Mesenchymal stem cell (in vitro differentiated cells and primary cell): ENCODE measurements around the gene ARL15.

Source experiments
- DNase-seq: peaks from one replicate; pipeline ENCODE4 v3.0.0-alpha.2; 2013
- H2AFZ ChIP-seq: one replicate; pipeline ENCODE4 v1.6.1; 2013; ENCODE audit warnings: low read depth, mild to moderate bottlenecking, control low read depth, inconsistent platforms, low read length, moderate library complexity
- H2AK5ac ChIP-seq: 2 replicates; pipeline ENCODE4 v1.6.1; 2013; ENCODE audit warnings: low read length, moderate library complexity, mild to moderate bottlenecking, inconsistent platforms; ENCODE audit not compliant: severe bottlenecking
- H2BK120ac ChIP-seq: one replicate; pipeline ENCODE4 v1.6.1; 2013; ENCODE audit warnings: low read depth, mild to moderate bottlenecking, inconsistent platforms, low read length, moderate library complexity
- H2BK12ac ChIP-seq, 2 experiments: one replicate each; pipeline ENCODE4 v1.6.1; 2013; ENCODE audit warnings: inconsistent platforms in 2 of 2, low read length in 2 of 2, mild to moderate bottlenecking in 2 of 2, moderate library complexity in 2 of 2, control low read depth in 1 of 2
- H2BK15ac ChIP-seq: one replicate; pipeline ENCODE4 v1.6.1; 2013; ENCODE audit warnings: mild to moderate bottlenecking, low read depth, inconsistent platforms; ENCODE audit not compliant: poor library complexity, severe bottlenecking
- H2BK5ac ChIP-seq: 2 replicates; pipeline ENCODE4 v1.6.1; 2013; ENCODE audit warnings: low read depth, mild to moderate bottlenecking, low read length, control low read depth, inconsistent platforms; ENCODE audit not compliant: poor library complexity, severe bottlenecking
- H3K14ac ChIP-seq, 2 experiments: one replicate each; pipeline ENCODE4 v1.6.1; 2013; ENCODE audit warnings: inconsistent platforms in 2 of 2, low read length in 2 of 2, control low read depth in 1 of 2, mild to moderate bottlenecking in 1 of 2, moderate library complexity in 1 of 2
- H3K18ac ChIP-seq, 2 experiments: one replicate each; pipeline ENCODE4 v1.6.1; 2013; ENCODE audit warnings: inconsistent platforms in 2 of 2, low read length in 2 of 2, control low read depth in 1 of 2, low read depth in 1 of 2, mild to moderate bottlenecking in 1 of 2
- H3K23ac ChIP-seq, 2 experiments: one replicate each; pipeline ENCODE4 v1.6.1; 2013; ENCODE audit warnings: inconsistent platforms in 2 of 2, low read length in 2 of 2, mild to moderate bottlenecking in 2 of 2, moderate library complexity in 2 of 2, control low read depth in 1 of 2
- H3K27ac ChIP-seq: 2 replicates; pipeline ENCODE4 v1.5.1; 2013; ENCODE audit warnings: mild to moderate bottlenecking, moderate library complexity, low read length, control low read depth, inconsistent platforms; ENCODE audit not compliant: poor library complexity, severe bottlenecking
- H3K27me3 ChIP-seq, 2 experiments: 2 replicates each; pipeline versions ENCODE4 v1.6.1 to v1.7.0; 2013; ENCODE audit warnings: low read length in 2 of 2, mild to moderate bottlenecking in 2 of 2, moderate library complexity in 2 of 2, control low read depth in 1 of 2, inconsistent platforms in 1 of 2; ENCODE audit not compliant: control insufficient read depth in 1 of 2, insufficient read depth in 1 of 2
- H3K36me3 ChIP-seq, 2 experiments: 2 replicates each; pipeline versions ENCODE4 v1.6.1 to v1.7.0; 2013; ENCODE audit warnings: low read length in 2 of 2, control low read depth in 1 of 2, inconsistent platforms in 1 of 2, low read depth in 1 of 2, mild to moderate bottlenecking in 1 of 2; ENCODE audit not compliant: insufficient read depth in 2 of 2, control insufficient read depth in 1 of 2
- H3K4ac ChIP-seq, 2 experiments: one replicate each; pipeline ENCODE4 v1.6.1; 2013; ENCODE audit warnings: inconsistent platforms in 2 of 2, low read length in 2 of 2, mild to moderate bottlenecking in 2 of 2, moderate library complexity in 2 of 2, control low read depth in 1 of 2, low read depth in 1 of 2
- H3K4me1 ChIP-seq: 2 replicates; pipeline ENCODE4 v1.6.1; 2013; ENCODE audit warnings: low read depth, low read length, control low read depth; ENCODE audit not compliant: control insufficient read depth, insufficient read depth
- H3K4me2 ChIP-seq: 2 replicates; pipeline ENCODE4 v1.6.1; 2013; ENCODE audit warnings: low read length, mild to moderate bottlenecking, inconsistent platforms; ENCODE audit not compliant: poor library complexity, severe bottlenecking
- H3K4me3 ChIP-seq, 2 experiments: 2 replicates each; pipeline versions ENCODE4 v1.5.1 to v1.7.0; 2013; ENCODE audit warnings: low read length in 2 of 2, mild to moderate bottlenecking in 2 of 2, control low read depth in 1 of 2, low read depth in 1 of 2; ENCODE audit not compliant: insufficient read depth in 1 of 2
- H3K79me1 ChIP-seq: replicated peaks from 2 replicates; pipeline ENCODE4 v1.6.1; 2013; ENCODE audit warnings: mild to moderate bottlenecking, control low read depth, low read length, inconsistent platforms; ENCODE audit not compliant: poor library complexity, severe bottlenecking
- H3K9ac ChIP-seq: 2 replicates; pipeline ENCODE4 v1.7.0; 2013; ENCODE audit warnings: mild to moderate bottlenecking, low read length, moderate library complexity
- H3K9me3 ChIP-seq: 2 replicates; pipeline ENCODE4 v1.7.0; 2013; ENCODE audit warnings: mild to moderate bottlenecking, low read length; ENCODE audit not compliant: control insufficient read depth
- H4K8ac ChIP-seq: one replicate; pipeline ENCODE4 v1.6.1; 2013; ENCODE audit warnings: inconsistent platforms, mild to moderate bottlenecking, low read length, moderate library complexity
- H4K91ac ChIP-seq: one replicate; pipeline ENCODE4 v1.6.1; 2013; ENCODE audit warnings: mild to moderate bottlenecking, low read length, inconsistent platforms
- WGBS: methylation state at CpG from one replicate; pipeline ENCODE4 v1.1.7; 2013; ENCODE audit warnings: mixed read lengths; 5-methylcytosine and 5-hydroxymethylcytosine counted together

Gene ARL15

GRCh38 chr5:53963958-53964357 is 346.4 kb downstream of the ARL15 start:
- Histone ChIP-seq H3K4ac (no peak overlapping the region), H3K9ac (no peak overlapping the region), H2BK15ac (no peak overlapping the region), H3K14ac (no peak overlapping the region), H3K27me3 (no peaks in the 10 kb centered on the region), H4K8ac (no peak overlapping the region), H3K4me1 (no peaks in the 10 kb centered on the region), H2BK12ac (no peak overlapping the region), H2AFZ (no peak overlapping the region), H4K91ac (no peak overlapping the region), H2BK5ac (no peak overlapping the region), H2AK5ac (no peak overlapping the region), H3K23ac (no peak overlapping the region), H3K18ac (no peak overlapping the region), H3K4me2 (no peak overlapping the region), H3K27ac (no peak overlapping the region), H3K79me1 (no peaks in the 10 kb centered on the region), H3K9me3 (no peaks in the 10 kb centered on the region), H2BK120ac (no peak overlapping the region), H3K4me3 (no peak overlapping the region), H3K36me3 (no peaks in the 10 kb centered on the region)
- no peak for DNase-seq
- 100% methylated on average over 1 of the region's 1 CpG for WGBS

- Histone ChIP-seq H3K9me3 (peaks cover 3% of the 10 kb centered on the region), H3K79me1 (no peaks in the 10 kb centered on the region), H3K9ac (no peak overlapping the region), H3K18ac (no peak overlapping the region), H2BK15ac (no peak overlapping the region), H3K36me3 (no peaks in the 10 kb centered on the region), H3K4me2 (no peak overlapping the region), H3K27ac (no peak overlapping the region), H3K27me3 (no peaks in the 10 kb centered on the region), H2AFZ (no peak overlapping the region), H3K4ac (no peak overlapping the region), H2AK5ac (no peak overlapping the region), H3K4me3 (no peak overlapping the region), H3K4me1 (no peaks in the 10 kb centered on the region), H2BK5ac (no peak overlapping the region), H3K23ac (no peak overlapping the region), H2BK120ac (no peak overlapping the region), H4K8ac (no peak overlapping the region), H3K14ac (no peak overlapping the region), H2BK12ac (no peak overlapping the region), H4K91ac (no peak overlapping the region)
- no peak for DNase-seq
- WGBS, result no CpG with 5 or more reads among the region's 1 CpG
Observed at GRCh38 chr5:53962306-53962705, 348.1 kb downstream of the ARL15 start.

- H3K4me3 ChIP-seq, result no peak overlapping the region
- no peak overlapping the region for H2BK15ac ChIP-seq
- H3K4me1 ChIP-seq, result no peaks in the 10 kb centered on the region
- no peak overlapping the region for H2BK120ac ChIP-seq
- H2BK12ac ChIP-seq, result no peak overlapping the region
- H2AK5ac ChIP-seq, result no peak overlapping the region
- no peak overlapping the region for H3K4ac ChIP-seq
- H3K14ac ChIP-seq, result no peak overlapping the region
- H4K91ac ChIP-seq, result no peak overlapping the region
- H3K27ac ChIP-seq, result no peak overlapping the region
- no peak overlapping the region for H2AFZ ChIP-seq
- no peak for DNase-seq
- H3K27me3 ChIP-seq, result no peaks in the 10 kb centered on the region
- H3K23ac ChIP-seq, result no peak overlapping the region
- H3K18ac ChIP-seq, result no peak overlapping the region
- no peak overlapping the region for H2BK5ac ChIP-seq
- no peak overlapping the region for H4K8ac ChIP-seq
- H3K9ac ChIP-seq, result no peak overlapping the region
- no peaks in the 10 kb centered on the region for H3K36me3 ChIP-seq
- H3K9me3 ChIP-seq, result peaks cover 18% of the 10 kb centered on the region
- H3K79me1 ChIP-seq, result no peaks in the 10 kb centered on the region
- H3K4me2 ChIP-seq, result no peak overlapping the region
Observed at GRCh38 chr5:53956632-53957031, 353.7 kb downstream of the ARL15 start.

- peaks cover 18% of the 10 kb centered on the region for H3K9me3 ChIP-seq
- no peak overlapping the region for H4K8ac ChIP-seq
- WGBS, result 93% methylated on average over 1 of the region's 1 CpG
- H2AK5ac ChIP-seq, result no peak overlapping the region
- H3K27me3 ChIP-seq, result no peaks in the 10 kb centered on the region
- H4K91ac ChIP-seq, result no peak overlapping the region
- no peaks in the 10 kb centered on the region for H3K4me1 ChIP-seq
- H3K4ac ChIP-seq, result no peak overlapping the region
- H3K14ac ChIP-seq, result no peak overlapping the region
- H2BK120ac ChIP-seq, result no peak overlapping the region
- H3K23ac ChIP-seq, result no peak overlapping the region
- no peak overlapping the region for H3K9ac ChIP-seq
- no peak overlapping the region for H3K18ac ChIP-seq
- H3K4me3 ChIP-seq, result no peak overlapping the region
- no peak for DNase-seq
- H3K36me3 ChIP-seq, result no peaks in the 10 kb centered on the region
- H2BK12ac ChIP-seq, result no peak overlapping the region
- H2BK15ac ChIP-seq, result no peak overlapping the region
- H2BK5ac ChIP-seq, result no peak overlapping the region
- H2AFZ ChIP-seq, result no peak overlapping the region
- H3K4me2 ChIP-seq, result no peak overlapping the region
- no peaks in the 10 kb centered on the region for H3K79me1 ChIP-seq
- no peak overlapping the region for H3K27ac ChIP-seq
Observed at GRCh38 chr5:53956196-53956595, 354.2 kb downstream of the ARL15 start.
